HUES6 (cell line): Measurements from ENCODE around the gene ST3GAL4.

Source experiments
- H3K27ac ChIP-seq: 2 replicates; pipeline ENCODE4 v1.7.0; 2013; ENCODE audit warnings: low read depth, mild to moderate bottlenecking, low read length, inconsistent platforms
- H3K27me3 ChIP-seq: 2 replicates; pipeline ENCODE4 v1.6.1; 2013; ENCODE audit warnings: low read length; ENCODE audit not compliant: control insufficient read depth, insufficient read depth
- H3K36me3 ChIP-seq: 2 replicates; pipeline ENCODE4 v1.6.1; 2013; ENCODE audit warnings: low read length; ENCODE audit not compliant: control insufficient read depth, insufficient read depth
- H3K4me1 ChIP-seq: 2 replicates; pipeline ENCODE4 v1.6.1; 2013; ENCODE audit warnings: low read length; ENCODE audit not compliant: control insufficient read depth, insufficient read depth
- H3K4me3 ChIP-seq: 2 replicates; pipeline ENCODE4 v1.5.1; 2013; ENCODE audit warnings: low read depth, low read length
- H3K9ac ChIP-seq: one replicate; pipeline ENCODE4 v1.6.1; 2013; ENCODE audit warnings: mild to moderate bottlenecking, low read length
- H3K9me3 ChIP-seq: 2 replicates; pipeline ENCODE4 v1.6.1; 2013; ENCODE audit warnings: low read depth, low read length; ENCODE audit not compliant: control insufficient read depth, insufficient read depth

Gene ST3GAL4

DNA sequence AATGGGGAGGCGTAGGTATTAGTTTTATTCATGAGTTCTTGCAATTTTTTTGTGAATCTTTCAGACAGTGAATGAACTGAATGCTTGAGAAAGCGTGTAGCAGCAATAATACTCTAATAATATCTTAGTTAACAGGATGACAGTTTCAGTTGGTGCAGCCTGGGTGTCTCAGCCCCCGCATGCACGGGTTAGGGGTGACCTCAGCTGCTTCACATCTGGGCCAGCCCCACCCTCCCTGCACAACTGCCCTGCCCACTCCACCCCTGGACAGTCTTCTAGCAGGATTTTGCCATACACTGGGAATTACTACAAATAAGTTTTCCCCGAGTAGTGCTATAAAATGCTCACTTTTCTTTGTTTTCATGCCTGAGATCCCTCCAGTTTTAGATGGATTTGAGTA is 83.2 kb downstream of the ST3GAL4 start:
- Histone ChIP-seq H3K4me1 (peaks cover 38% of the 10 kb centered on the region), H3K9ac (no peak overlapping the region), H3K27me3 (no peaks in the 10 kb centered on the region), H3K4me3 (no peak overlapping the region), H3K9me3 (no peaks in the 10 kb centered on the region), H3K27ac (no peak overlapping the region), H3K36me3 (no peaks in the 10 kb centered on the region)

GRCh38 chr11:126440276-126440675 is 84.8 kb downstream of the ST3GAL4 start:
- H3K9me3 ChIP-seq: no peaks in the 10 kb centered on the region

DNA sequence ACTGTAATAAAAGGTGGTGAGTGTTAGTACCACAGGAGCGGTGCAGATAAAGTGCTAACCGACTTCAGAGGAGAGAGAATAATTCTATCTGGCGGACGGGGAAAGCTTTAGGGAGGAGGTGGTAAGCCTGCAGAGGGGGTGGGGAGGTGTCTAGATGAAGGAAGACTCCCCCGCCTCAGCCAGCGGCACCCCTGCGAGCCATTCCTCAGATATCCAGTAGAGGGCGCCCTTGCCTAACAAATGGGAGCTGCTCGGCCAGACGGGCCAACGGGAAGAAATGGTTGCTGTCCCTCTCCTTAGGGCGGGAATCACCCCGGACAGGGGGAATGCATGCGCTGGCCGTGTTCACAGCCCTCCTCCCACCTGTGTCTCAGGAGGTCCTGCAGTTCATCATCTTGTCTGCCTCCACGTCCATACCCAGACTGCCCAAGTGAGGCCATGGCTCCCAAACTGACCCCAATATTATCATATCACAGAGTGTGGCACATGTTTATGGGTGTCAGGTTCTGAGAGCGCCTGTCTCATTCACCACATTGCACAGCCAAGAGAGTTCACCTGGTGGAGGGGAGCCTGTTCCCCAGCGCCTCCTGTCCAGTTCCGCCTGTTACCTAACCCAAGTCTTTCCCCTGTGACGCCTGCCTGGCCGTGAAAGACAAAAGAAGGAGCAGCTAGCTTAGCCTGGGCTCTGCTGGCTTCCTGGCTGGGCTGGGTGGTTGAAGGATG is 85.5 kb downstream of the ST3GAL4 start:
- Histone ChIP-seq H3K27ac (no peak overlapping the region), H3K36me3 (no peaks in the 10 kb centered on the region), H3K4me3 (peak overlapping the region; percentile 13; the same call in 1 of the 2 replicates), H3K27me3 (no peaks in the 10 kb centered on the region), H3K9ac (no peak overlapping the region), H3K9me3 (no peaks in the 10 kb centered on the region), H3K4me1 (peaks cover 16% of the 10 kb centered on the region)

More at GRCh38 chr11:126440276-126440675, 84.8 kb downstream of the ST3GAL4 start:
- H3K36me3 ChIP-seq: no peaks in the 10 kb centered on the region
- H3K27ac ChIP-seq: no peak overlapping the region
- H3K27me3 ChIP-seq: no peaks in the 10 kb centered on the region
- no peak overlapping the region for H3K4me3 ChIP-seq
- H3K9ac ChIP-seq: no peak overlapping the region
- H3K4me1 ChIP-seq: peaks cover 23% of the 10 kb centered on the region

GRCh38 chr11:126443120-126443519 is 87.6 kb downstream of the ST3GAL4 start:
- no peaks in the 10 kb centered on the region for H3K36me3 ChIP-seq
- no peak overlapping the region for H3K9ac ChIP-seq
- no peaks in the 10 kb centered on the region for H3K9me3 ChIP-seq
- H3K4me1 ChIP-seq: peaks cover 14% of the 10 kb centered on the region
- H3K27ac ChIP-seq: no peak overlapping the region
- no peaks in the 10 kb centered on the region for H3K27me3 ChIP-seq
- H3K4me3 ChIP-seq: no peak overlapping the region

GRCh38 chr11:126444072-126444471 is 88.6 kb downstream of the ST3GAL4 start:
- H3K4me1 ChIP-seq: peaks cover 14% of the 10 kb centered on the region
- no peak overlapping the region for H3K27ac ChIP-seq
- no peak overlapping the region for H3K4me3 ChIP-seq
- H3K36me3 ChIP-seq: no peaks in the 10 kb centered on the region
- no peak overlapping the region for H3K9ac ChIP-seq
- H3K27me3 ChIP-seq: no peaks in the 10 kb centered on the region
- no peaks in the 10 kb centered on the region for H3K9me3 ChIP-seq

GRCh38 chr11:126446581-126446980 is 91.1 kb downstream of the ST3GAL4 start:
- no peak overlapping the region for H3K9ac ChIP-seq
- H3K36me3 ChIP-seq: no peaks in the 10 kb centered on the region
- no peak overlapping the region for H3K4me3 ChIP-seq
- no peaks in the 10 kb centered on the region for H3K27me3 ChIP-seq
- H3K27ac ChIP-seq: no peak overlapping the region
- H3K9me3 ChIP-seq: peaks cover 14% of the 10 kb centered on the region
- peaks cover 4% of the 10 kb centered on the region for H3K4me1 ChIP-seq

DNA sequence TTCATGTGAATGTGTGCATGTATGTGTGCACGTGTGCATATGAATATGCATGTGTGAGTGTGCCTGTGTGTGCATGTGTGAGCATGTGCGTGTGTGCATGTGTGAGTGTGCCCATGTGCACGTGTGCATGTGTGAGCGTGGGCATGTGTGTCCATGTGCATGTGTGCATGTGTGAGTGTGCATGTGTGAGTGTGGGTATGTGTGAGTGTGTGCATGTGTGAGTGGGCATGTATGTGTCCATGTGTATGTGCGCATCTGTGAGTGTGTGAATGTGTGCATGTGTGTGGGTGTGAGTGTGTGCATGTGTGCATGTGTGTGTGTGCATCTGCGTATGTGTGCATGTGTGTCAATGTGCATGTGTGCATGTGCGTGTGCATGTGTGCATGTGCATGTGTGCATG is 94.7 kb downstream of the ST3GAL4 start:
- peaks cover 8% of the 10 kb centered on the region; the same call in 1 of the 2 replicates for H3K4me1 ChIP-seq

DNA sequence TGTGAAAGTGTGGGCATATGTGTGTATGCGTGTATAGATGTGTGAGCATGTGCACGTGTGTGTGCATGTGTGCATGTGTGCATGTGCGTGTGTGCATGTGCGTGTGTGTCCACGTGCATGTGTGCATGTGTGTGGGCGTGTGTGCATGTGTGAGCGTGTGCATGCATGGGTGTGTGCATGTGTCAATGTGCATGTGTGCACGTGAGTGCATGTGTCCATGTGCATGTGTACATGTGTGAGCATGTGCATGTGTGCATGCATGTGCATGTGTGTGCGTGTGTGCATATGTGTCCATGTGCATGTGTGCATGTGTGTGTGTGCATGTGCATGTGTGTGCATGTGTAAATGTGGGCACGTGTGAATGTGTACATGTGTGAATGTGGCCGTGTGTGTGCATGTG is 95.3 kb downstream of the ST3GAL4 start:
- H3K9ac ChIP-seq: no peak overlapping the region
- H3K9me3 ChIP-seq: peaks cover 14% of the 10 kb centered on the region
- H3K36me3 ChIP-seq: no peaks in the 10 kb centered on the region
- H3K27me3 ChIP-seq: no peaks in the 10 kb centered on the region
- H3K4me1 ChIP-seq: peaks cover 8% of the 10 kb centered on the region; the same call in 1 of the 2 replicates
- no peak overlapping the region for H3K27ac ChIP-seq
- H3K4me3 ChIP-seq: no peak overlapping the region

More for the DNA sequence above, 94.7 kb downstream of the ST3GAL4 start:
- H3K36me3 ChIP-seq: no peaks in the 10 kb centered on the region
- no peak overlapping the region for H3K9ac ChIP-seq
- H3K4me3 ChIP-seq: no peak overlapping the region
- no peak overlapping the region for H3K27ac ChIP-seq
- no peaks in the 10 kb centered on the region for H3K27me3 ChIP-seq
- peaks cover 14% of the 10 kb centered on the region for H3K9me3 ChIP-seq

DNA sequence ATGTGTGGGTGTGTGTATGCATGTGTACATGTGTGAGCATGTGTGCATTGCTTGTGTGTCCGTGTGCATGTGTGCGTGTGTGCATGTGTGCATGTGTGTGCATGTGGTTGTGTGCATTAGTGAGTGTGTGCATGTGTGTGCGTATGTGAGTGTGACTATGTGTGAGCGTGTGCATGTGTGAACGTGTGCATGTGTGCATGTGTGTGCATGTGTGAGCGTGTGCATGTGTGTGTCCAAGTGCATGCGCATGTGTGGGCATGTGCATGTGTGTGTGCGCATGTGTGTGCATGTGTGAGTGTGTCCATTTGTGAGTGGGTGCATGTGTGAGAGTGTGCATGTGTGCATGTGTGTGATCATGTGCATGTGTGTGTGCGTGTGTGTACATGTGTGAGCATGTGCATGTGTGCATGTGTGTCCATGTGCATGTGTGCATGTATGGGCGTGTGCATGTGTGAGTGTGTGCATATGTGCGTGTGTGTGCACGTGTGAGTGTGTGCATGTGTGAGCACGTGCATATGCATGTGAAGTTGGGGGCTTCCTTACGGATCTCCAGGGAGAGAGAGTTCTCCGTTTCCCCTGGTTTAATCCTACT is 95.8 kb downstream of the ST3GAL4 start:
- Histone ChIP-seq H3K27ac (no peak overlapping the region), H3K36me3 (no peaks in the 10 kb centered on the region), H3K27me3 (no peaks in the 10 kb centered on the region), H3K9me3 (peaks cover 14% of the 10 kb centered on the region), H3K4me3 (no peak overlapping the region), H3K4me1 (peaks cover 8% of the 10 kb centered on the region; the same call in 1 of the 2 replicates), H3K9ac (no peak overlapping the region)

- Histone ChIP-seq H3K4me3 (no peak overlapping the region), H3K4me1 (peaks cover 8% of the 10 kb centered on the region; the same call in 1 of the 2 replicates), H3K36me3 (no peaks in the 10 kb centered on the region), H3K9me3 (peaks cover 14% of the 10 kb centered on the region), H3K27me3 (no peaks in the 10 kb centered on the region), H3K9ac (no peak overlapping the region), H3K27ac (no peak overlapping the region)
These were observed 97.0 kb downstream of the ST3GAL4 start for GRCh38 chr11:126452241-126453101.

DNA sequence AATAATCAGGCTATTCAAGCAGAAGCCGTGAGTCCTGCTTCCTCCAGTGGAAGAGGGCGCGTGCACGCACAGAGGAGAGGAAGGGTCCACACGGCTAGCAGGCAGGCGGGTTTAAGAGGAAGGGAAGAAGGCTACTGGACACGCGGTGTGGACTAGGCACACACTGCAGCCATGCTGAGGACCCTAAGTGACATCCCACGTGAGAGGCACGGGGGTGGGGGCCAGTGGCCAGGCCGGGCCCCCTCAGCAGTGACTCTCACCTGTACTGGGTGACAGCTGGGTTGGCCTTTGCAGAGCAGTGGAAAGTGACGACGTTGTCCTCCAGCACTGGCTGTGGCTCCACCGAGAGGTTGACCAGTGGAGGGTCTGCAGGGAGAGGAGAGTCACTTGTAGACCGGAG is 100.6 kb downstream of the ST3GAL4 start:
- Histone ChIP-seq H3K4me3 (no peak overlapping the region), H3K27me3 (no peaks in the 10 kb centered on the region), H3K27ac (no peak overlapping the region), H3K9ac (no peak overlapping the region), H3K9me3 (peaks cover 4% of the 10 kb centered on the region; the same call in 1 of the 2 replicates), H3K4me1 (peaks cover 12% of the 10 kb centered on the region; the same call in 1 of the 2 replicates), H3K36me3 (no peaks in the 10 kb centered on the region)
